Left cardiac atrium (tissue), 4 donors: ENCODE measurements around the gene SHC4. TPM values are rescaled to one million over a fixed set of nuclear protein-coding genes. Genes with fewer than 3 reads are reported as not detected.

Source experiments
- ATAC-seq, 2 donors: fragments of 200-7000 bp; cut with Tn5 transposase; one replicate each; pipeline ENCODE4 v1.9.1; 2020; ENCODE audit warnings: mild to moderate bottlenecking in 2 of 2, moderate library complexity in 2 of 2
- DNase-seq: peaks from one replicate; pipeline ENCODE4 v3.0.0-alpha.2; 2020
- intact Hi-C, 2 donors: fragments of 100-400 bp; cut with DNase I; formaldehyde crosslinking; loops; one replicate each; pipeline versions ENCODE4 v1.14.1 to v1.15.1; 2022 to 2023
- total RNA-seq, 2 donors: library from RNA; stranded (reverse); fragmentation: NEBNext Ultra II Directional; extraction: Animal tissue kit (Norgen Biotek cat#: 25700); gene quantifications; one replicate each; pipeline ENCODE4 v1.2.1, GENCODE V29; 2021
- donor health status: DM: no; HTN: yes; CAD: no.
- donor health status: DM: no; HTN: yes; CAD: no; lungs with severe emphysema.
- donor health status: DM: yes; HTN: yes; CAD: no.
- donor health status: Dilated cardiomyopathy.

SHC4 gene
- total RNA-seq, 2 donors from 2014 or later: 1.8 TPM

DNA sequence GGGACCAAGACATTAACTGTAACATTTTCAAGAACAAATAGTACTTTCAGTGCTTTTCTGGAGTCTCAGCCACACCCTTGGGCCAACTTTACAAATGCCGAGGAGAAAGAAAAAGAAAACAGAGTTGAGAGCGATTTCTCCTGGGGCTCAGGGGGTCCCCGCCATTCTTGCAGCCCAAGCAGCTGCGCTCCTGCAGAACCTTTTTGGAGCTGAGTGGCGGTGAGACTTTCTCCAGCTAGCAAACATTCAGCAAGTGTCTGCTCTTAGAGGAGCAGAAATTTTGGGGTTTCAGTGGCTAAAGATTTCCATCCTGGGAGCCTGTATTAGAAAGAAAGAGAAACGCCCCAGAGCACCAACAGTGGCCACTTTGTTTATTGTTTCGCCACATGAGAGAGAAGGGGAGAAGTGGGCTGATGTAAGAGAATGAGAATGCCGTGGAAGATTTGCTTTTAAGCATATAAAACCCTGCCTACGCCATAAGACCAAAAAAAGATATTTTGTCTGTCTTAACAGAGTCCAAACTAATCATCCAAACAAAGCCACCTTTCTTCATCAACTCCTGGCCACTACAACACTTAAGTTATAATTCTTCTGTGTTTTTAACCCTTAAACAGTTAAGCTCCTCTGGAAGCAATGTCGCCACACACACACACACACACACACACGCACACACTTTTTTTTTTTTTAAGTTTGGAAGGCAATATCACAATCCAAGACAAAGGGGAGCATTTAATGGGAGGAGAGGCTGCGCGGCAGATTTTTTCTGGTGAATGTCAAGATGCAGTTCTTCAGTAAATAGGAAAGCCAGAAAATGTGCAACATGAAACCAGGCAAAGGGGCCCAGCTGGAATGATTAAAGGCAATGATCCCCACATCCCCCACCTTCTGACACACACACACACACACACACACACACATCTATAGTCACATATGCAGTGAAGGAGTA lies 66.6 kb downstream of the SHC4 start:
- no peak for DNase-seq
- peak; percentile 50 to 84 for ATAC-seq
- intact Hi-C loops: no loop called here

DNA sequence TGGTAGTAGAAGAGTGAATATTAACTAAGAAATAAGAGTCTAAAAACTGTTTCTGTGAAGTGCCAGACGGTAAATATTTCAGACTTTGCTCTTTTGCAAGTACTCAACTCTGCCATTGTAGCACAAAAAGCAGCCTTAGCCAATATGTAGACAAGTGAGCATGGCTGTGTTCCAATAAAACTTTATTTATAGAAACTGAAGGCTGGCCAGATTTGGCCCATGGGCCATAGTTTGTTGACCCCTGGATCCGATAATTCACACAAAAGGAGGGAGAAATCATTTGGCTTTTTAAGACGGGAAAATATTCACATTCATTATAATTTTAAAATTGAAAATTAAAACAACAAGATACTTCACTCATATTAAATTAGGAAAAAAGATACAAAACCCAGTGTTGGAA lies 70.4 kb downstream of the SHC4 start:
- DNase-seq (no peak), ATAC-seq (no peak)
- intact Hi-C loops: no loop called here

GRCh38 chr15:48891232-48891765 lies 72.4 kb downstream of the SHC4 start:
- intact Hi-C loops: no loop called here
- ATAC-seq (no peak), DNase-seq (no peak)

GRCh38 chr15:48890375-48890972 lies 73.2 kb downstream of the SHC4 start:
- intact Hi-C loops: no loop called here
- DNase-seq (no peak), ATAC-seq (no peak)

GRCh38 chr15:48889925-48890324 lies 73.8 kb downstream of the SHC4 start:
- no peak for ATAC-seq
- DNase-seq: no peak
- intact Hi-C loops: no loop called here

- ATAC-seq (peak; percentile 38 to 54), DNase-seq (no peak)
- intact Hi-C loops: no loop called here
Observed at GRCh38 chr15:48888836-48889235, 74.9 kb downstream of the SHC4 start.

- ATAC-seq (no peak), DNase-seq (no peak)
- intact Hi-C loops: no loop called here
Observed at GRCh38 chr15:48888191-48888590, 75.5 kb downstream of the SHC4 start.

- no peak for DNase-seq
- intact Hi-C loops: no loop called here
- ATAC-seq: no peak
Observed at GRCh38 chr15:48887144-48887543, 76.6 kb downstream of the SHC4 start.

DNA sequence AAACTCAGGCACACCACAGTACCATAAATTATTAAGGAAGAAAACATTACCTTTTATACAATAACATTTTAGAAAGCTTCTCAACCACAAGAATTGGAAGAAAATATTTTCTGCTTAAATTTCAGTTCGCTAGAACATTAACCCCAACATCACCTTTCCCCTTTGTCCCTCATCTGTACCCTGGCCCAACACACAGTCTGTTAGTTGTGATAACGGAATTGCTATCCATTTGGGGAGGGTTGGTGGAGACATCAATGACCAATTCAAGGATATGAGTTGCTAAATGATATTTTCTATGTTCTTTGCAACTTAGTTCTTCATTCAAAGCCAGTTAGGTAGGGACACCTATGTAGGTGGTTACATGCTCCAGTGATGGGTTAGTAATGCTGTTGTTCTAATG lies 80.0 kb downstream of the SHC4 start:
- intact Hi-C loops: no loop called here
- no peak for DNase-seq

GRCh38 chr15:48880070-48880634 lies 83.6 kb downstream of the SHC4 start:
- DNase-seq (no peak), ATAC-seq (no peak)
- intact Hi-C loops: no loop called here

More for the DNA sequence above, 80.0 kb downstream of the SHC4 start:
- ATAC-seq: no peak

- DNase-seq (peak; percentile 95), ATAC-seq (peak; percentile 99)
- intact Hi-C loops: loop anchor here (5.0 to 10.0 kb wide), 3 partner anchors 84 to 269 kb away; partner anchors contain the start of gene SHC4 (in 2 of the 2)
Observed at GRCh38 chr15:48877630-48878595, 85.8 kb downstream of the SHC4 start, which contains the start of gene EID1. TSS of gene EID1 (plus strand) at chr15:48878134. CDS start at chr15:48878177, 43 bp downstream.

GRCh38 chr15:48876057-48876456 lies 87.7 kb downstream of the SHC4 start:
- intact Hi-C loops: loop anchor here (5.0 to 10.0 kb wide), 3 partner anchors 86 to 271 kb away; partner anchors contain the start of gene SHC4 (in 2 of the 2)
- ATAC-seq (no peak), DNase-seq (no peak)

- DNase-seq: no peak
- intact Hi-C loops: loop anchor here (5.0 to 10.0 kb wide), 3 partner anchors 87 to 272 kb away; partner anchors contain the start of gene SHC4 (in 2 of the 2)
Observed at GRCh38 chr15:48875241-48875960, 88.3 kb downstream of the SHC4 start.

GRCh38 chr15:48872632-48873031 lies 91.1 kb downstream of the SHC4 start:
- ATAC-seq (no peak), DNase-seq (no peak)
- intact Hi-C loops: loop anchor here in 1 of 2 donors (10.0 kb wide), 1 partner anchor 92 kb away; the partner anchor contains the start of gene SHC4

More at GRCh38 chr15:48875241-48875960, 88.3 kb downstream of the SHC4 start:
- no peak for ATAC-seq

- intact Hi-C loops: loop anchor here in 1 of 2 donors (10.0 kb wide), 1 partner anchor 93 kb away; the partner anchor contains the start of gene SHC4
- DNase-seq (no peak), ATAC-seq (no peak)
Observed at GRCh38 chr15:48871542-48871941, 92.2 kb downstream of the SHC4 start.

DNA sequence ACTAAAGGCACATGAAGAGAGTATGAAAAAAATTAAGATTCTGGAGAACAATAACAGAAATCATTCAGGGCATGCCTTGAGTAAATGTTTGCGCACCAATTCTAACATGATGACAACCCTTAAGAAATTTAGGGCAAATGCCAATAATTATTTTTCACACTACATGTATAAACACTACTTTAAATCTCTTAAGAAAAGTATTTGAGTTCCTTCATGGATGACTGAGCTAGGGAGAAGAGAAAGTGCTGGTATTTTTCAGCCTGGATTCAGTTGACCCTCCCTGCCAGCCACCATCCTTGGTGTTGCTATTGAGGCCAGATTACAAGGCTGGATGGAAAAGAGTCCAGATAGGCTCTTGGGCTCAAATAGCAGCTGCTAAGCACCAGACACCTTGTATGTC lies 93.8 kb downstream of the SHC4 start:
- no peak for DNase-seq
- intact Hi-C loops: loop anchor here in 1 of 2 donors (10.0 kb wide), 1 partner anchor 95 kb away; the partner anchor contains the start of gene SHC4
- ATAC-seq: no peak

DNA sequence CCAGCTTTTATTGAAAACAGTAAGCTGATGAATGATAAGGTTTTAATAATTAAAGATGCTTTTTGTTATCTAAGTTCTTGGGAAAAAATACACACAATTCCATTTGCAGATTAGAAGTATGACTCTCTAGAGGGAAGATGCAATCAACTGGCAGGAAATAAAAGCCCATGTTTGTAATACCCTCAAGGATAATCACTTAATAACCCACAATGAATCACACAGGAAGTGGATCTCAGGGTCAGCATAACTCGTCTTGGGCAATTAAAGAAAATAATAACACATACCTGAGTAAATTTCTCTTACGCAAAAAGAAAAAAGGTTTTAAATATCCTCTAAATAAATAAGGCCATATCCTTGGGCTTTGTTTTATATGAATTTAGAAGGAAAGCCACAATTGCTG lies 95.2 kb downstream of the SHC4 start:
- ATAC-seq: no peak
- intact Hi-C loops: no loop called here
- no peak for DNase-seq
